GM12873 (cell line): ENCODE results near the gene SRSF5.

Experiments used
- CTCF ChIP-seq: IDR thresholded peaks from 2 replicates; pipeline ENCODE4 v1.5.1; 2012; ENCODE audit warnings: low read depth, mild to moderate bottlenecking, moderate library complexity, low read length, control low read depth; ENCODE audit not compliant: insufficient read depth; ENCODE audit errors: missing control alignments

SRSF5 gene

GRCh38 chr14:69760810-69761209 lies 6.1 kb upstream of the SRSF5 start:
- no peak for TF ChIP-seq CTCF

- no peak for TF ChIP-seq CTCF
Measured at GRCh38 chr14:69763761-69764510, 3.0 kb upstream of the SRSF5 start.

GRCh38 chr14:69767369-69767999 lies 542 bp downstream of the SRSF5 start:
- no peak for TF ChIP-seq CTCF

GRCh38 chr14:69768873-69769272 lies 1.9 kb downstream of the SRSF5 start:
- no peak for TF ChIP-seq CTCF

- TF ChIP-seq CTCF: no peak
Measured at GRCh38 chr14:69769623-69770022, 2.7 kb downstream of the SRSF5 start.

GRCh38 chr14:69770559-69770958 lies 3.6 kb downstream of the SRSF5 start:
- no peak for TF ChIP-seq CTCF

- TF ChIP-seq CTCF: no peak
Measured at GRCh38 chr14:69771136-69771535, 4.2 kb downstream of the SRSF5 start.
